GM21381 (cell line): ENCODE measurements around the gene TNFAIP2.

Experiments used
- ATAC-seq: cut with Tn5 transposase; IDR thresholded peaks from one replicate; pipeline ENCODE4 v1.9.1; 2021; ENCODE audit warnings: mild to moderate bottlenecking, moderate library complexity; ENCODE audit not compliant: unreplicated experiment

TNFAIP2 gene

DNA sequence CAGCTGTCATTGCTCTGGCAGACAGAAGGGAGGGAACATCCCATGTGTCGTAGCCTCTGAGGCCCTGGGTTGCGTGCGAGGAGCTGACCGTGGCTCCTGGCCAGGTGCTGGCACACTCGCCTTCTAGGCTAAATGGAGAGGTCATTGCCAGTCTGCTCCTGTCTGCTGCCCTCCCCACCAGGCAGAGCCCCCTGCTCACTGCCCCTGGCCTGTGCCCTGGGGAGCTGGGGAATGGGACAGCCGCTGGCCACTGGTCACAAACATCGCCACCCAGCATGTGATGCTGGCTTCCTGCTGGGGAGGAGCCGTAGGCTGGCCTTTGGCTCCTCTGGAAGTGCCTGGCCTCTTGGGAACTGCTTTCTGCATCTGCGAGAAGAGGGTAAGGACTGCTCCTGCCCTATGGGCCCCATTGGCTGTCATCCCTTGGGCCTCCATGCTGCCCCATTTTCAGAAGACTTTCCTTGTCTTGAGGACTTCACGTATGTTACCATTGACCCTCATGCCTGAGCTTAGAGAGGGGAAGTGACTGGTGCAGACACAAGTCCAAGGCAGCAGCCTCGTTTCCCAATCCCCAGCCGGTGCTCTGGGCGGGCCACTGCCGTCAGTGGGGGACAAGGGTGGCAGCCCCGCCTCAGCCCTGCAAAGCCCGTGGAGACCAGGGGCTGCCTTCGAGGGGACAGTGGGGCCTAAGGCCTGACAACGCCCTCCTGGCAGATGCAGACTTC lies 2.0 kb upstream of the TNFAIP2 start:
- no peak for ATAC-seq

DNA sequence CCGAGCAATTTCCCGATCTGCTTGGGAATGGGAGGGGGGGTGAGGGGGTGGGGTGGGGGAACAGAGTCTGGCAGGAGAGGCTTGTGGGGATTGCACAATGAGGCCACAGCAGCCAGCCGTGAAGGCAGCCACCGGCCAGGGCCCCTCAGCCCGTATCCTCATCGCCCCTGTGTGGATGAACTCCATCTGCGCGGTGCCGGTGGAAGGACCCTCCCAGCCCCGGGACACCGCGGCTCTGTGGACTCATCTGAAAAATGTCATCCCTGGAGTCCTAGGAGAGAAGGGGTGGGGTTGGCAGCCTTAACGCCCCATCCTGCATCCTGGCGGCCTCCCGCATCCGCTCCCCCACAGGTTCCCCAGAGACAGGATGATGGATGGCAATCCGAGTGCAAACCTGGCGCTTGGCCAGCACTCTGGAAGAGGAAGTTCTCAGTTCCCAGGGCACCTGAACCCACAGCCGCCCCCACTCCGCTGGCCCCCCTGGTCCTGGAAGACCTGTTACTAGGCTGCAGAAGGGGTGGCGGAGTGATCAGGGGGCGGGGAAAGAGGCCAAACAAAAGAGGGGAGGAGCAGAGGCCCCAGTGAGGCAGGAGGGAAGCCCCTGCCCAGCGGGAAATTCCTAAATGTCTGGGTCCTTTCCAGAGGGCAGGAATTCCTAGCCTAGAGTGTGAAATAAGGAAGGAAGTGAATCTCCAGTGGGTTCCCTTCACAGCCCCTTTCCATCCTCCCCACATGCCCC lies 1.2 kb upstream of the TNFAIP2 start:
- no peak for ATAC-seq

DNA sequence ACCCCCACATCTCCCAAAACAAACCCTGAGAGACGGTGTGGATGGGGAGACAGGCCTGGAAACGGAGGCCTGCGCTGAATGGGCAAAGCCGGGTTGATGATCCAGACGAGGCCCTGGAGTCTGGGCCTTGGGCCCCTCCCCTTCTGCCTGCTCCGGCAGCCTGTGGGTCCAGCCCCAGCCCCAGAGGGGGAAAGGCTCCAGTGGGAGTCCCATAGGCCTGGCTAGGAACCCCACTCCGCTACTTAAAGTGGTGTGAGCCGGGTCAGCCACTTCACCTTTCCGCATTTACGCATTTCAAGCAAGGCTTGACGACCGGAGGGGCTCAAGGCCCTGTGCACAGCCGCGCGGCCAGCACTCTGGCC lies 695 bp upstream of the TNFAIP2 start:
- no peak for ATAC-seq

DNA sequence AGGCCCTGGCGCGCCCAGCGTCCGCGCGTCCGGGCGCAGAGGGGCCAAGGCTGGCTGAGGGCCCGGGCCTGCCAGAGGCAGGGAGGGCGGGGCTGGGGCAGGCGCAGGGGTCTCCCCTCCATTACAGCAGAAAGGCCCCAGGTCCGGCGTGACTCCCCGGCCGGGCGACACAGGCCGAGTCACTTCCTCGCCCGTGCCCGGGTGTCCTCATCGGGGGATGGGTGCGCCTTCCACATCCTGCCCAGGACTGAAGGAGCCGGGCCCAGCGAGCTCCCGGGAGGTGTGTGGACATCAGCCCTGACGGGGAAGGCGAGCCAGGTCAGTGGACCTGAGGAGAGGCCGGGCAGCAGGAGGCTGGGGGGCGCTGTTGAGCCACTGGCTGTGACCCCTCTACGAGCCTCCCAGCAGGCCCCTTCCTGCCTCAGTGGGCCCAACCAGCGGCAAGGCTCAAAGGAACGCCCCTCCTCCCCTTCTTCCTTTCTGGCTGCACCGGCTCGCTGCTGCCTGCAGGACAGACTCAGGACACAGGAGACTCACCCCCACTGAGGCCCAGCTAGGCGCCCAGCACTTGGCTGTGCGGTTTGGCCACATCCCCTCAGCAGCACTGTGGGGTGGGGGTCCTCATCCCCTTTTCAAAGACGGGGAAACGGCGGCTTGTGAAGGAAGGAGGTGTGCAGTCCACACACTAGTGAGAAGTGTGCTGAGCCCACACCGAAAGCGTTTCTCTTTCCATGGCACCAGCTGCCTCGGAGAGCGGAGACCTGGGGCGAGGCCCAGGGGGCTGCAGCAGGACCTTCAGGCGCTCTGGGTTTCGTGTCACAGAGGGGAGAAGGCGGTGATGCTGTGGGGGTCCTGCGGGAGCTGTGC lies 606 bp downstream of the TNFAIP2 start:
- ATAC-seq = no peak

DNA sequence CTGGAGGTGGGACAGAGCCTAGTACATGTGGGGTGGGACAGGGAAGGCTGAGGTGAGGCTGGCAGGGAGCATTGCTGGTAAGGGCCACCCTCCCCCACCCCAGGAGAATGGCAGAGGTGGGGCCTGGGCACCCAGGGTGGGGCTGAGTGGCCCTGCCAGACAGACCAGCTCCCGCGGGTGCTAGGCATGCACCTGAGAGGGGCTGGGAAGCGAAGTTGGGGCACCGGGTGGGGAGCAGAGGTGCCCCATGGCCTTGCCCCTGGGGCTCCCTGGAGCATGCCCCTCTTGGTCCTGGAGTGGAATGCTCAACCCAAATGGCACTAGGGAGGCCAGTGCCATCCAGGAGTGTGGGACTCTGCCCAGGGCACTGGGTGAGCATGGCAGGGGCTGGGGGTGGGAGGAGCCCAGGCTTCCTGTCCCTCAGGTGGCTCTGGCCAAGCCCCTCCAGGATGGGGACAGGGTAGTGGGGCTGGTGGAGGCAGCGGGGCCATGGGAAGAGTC lies 1.3 kb downstream of the TNFAIP2 start:
- ATAC-seq = no peak

DNA sequence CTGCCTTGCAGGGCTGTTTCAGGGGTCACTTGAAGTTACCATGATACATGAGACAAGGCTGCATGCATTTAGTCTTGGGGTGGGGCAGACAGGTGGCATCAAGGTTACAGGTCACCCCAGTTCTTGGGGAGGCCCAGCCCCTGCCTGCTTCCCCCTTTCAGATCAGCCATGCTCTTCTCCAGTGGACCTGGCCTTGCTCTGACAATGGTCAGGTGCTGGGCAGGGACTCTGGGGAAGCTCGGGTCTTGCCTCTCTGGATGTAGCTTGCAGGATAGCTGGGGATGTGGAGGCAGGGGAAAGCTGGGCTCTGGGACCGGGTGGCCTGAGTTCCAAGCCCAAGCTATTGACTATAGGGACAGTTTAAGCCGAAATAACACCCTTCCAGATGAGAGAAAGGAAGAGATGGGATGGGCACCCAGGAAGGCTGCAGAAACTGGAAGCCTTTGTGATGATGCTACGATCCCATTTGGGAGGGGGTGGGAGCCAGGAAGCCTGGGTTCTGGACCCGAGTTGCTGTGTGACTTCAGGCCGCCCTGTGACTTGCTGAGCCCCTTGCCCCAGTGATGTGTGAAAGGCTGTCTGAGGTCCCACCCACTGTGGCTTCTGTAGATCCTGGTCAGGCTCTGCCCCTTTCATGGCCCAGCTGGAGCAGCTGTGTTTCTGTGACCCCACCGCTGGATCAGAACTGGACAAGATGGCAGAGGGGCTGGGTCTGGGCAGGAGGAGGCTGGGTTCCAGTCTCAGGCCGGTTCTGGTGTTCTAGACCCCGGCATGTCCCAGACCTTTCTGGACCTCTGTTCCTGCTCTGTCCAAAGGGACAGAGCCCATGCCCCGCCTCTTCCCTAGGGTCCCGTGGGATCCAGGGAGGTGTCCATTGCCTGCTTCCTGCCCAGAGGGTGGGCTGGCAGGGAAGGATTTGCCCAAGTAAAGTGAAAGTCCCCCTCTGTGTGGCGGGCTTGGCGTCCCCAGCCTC lies 2.1 kb downstream of the TNFAIP2 start:
- no peak for ATAC-seq

DNA sequence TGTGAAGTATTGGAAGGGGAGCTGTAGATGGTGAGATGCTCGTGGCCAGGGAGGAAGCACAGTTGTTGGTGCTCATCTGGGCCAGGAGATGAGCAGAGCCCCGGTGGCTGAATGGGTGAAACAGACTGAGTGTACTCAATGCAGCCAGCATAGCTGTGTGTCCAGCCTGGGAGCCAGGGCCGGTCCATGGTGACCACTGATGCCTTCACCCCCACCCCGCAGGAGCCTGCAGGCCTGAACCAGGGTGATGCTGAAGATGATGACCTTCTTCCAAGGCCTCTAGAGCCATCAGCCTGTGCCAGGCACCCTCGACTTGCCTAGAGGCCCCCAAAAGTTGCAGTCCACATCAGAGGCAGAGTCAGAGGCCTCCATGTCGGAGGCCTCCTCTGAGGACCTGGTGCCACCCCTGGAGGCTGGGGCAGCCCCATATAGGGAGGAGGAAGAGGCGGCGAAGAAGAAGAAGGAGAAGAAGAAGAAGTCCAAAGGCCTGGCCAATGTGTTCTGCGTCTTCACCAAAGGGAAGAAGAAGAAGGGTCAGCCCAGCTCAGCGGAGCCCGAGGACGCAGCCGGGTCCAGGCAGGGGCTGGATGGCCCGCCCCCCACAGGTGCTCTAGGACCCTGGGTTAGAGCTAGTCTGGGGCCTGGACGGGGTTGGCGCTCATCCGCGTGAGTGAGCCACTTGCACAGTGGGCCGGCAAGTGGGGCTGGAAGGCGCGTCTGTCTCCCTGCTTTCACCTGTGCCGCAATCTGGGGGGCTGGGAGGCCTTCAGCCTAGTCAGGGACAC lies 3.0 kb downstream of the TNFAIP2 start:
- no peak for ATAC-seq

DNA sequence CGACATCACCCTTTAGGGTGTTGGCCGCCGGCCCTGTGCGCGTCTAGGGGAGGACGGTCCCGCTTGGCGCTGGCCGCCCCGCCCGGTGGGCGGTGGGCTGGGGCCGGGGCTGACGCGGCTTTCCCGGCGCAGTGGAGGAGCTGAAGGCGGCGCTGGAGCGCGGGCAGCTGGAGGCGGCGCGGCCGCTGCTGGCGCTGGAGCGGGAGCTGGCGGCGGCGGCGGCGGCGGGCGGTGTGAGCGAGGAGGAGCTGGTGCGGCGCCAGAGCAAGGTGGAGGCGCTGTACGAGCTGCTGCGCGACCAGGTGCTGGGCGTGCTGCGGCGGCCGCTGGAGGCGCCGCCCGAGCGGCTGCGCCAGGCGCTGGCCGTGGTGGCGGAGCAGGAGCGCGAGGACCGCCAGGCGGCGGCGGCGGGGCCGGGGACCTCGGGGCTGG lies 3.6 kb downstream of the TNFAIP2 start:
- no peak for ATAC-seq

DNA sequence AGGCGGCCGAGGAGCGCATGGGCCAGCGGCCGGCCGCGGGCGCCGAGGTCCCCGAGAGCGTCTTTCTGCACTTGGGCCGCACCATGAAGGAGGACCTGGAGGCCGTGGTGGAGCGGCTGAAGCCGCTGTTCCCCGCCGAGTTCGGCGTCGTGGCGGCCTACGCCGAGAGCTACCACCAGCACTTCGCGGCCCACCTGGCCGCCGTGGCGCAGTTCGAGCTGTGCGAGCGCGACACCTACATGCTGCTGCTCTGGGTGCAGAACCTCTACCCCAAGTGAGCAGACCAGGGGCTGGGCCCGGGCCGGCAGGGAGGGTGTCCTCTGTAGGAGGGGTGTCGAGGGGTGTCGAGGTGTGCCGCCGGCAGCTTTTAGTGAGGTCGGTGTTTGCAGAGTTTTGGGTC lies 4.1 kb downstream of the TNFAIP2 start:
- ATAC-seq = no peak

DNA sequence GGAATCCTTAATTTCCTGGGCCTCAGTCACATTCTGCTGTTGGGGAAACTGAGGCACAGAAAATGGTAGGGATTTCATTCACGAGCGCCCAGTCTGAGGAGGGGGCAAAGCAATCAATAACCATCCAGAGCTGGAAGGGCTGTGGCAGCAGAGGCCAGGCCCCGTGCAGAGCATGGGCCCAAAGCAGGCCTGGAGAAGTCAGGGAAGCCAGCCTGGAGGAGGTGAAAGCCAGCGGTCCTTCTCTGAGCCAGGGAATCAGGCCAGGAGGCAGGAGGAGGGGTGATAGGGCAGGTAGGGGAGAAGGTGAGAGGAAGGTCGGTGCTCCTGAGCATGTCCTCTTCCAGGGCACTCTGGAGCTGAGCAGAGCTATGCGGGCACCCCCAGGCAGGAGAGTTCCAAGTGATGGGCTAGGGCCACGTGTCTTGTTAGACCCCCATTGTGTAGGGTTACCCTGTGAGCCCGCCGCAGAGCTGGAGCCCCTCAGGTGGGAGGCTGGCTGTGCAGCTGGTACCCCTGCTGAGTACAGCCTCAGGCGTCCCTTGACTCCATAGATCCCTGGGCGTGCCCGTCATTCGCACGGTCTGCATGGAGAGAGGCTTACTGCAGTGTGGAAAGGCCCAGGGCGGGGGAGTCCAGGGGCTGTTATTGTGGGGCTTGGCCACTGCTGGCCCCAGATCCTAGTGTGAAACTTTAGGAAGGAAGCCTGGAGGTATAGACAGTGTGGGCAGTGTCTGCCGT lies 4.8 kb downstream of the TNFAIP2 start:
- ATAC-seq = no peak

DNA sequence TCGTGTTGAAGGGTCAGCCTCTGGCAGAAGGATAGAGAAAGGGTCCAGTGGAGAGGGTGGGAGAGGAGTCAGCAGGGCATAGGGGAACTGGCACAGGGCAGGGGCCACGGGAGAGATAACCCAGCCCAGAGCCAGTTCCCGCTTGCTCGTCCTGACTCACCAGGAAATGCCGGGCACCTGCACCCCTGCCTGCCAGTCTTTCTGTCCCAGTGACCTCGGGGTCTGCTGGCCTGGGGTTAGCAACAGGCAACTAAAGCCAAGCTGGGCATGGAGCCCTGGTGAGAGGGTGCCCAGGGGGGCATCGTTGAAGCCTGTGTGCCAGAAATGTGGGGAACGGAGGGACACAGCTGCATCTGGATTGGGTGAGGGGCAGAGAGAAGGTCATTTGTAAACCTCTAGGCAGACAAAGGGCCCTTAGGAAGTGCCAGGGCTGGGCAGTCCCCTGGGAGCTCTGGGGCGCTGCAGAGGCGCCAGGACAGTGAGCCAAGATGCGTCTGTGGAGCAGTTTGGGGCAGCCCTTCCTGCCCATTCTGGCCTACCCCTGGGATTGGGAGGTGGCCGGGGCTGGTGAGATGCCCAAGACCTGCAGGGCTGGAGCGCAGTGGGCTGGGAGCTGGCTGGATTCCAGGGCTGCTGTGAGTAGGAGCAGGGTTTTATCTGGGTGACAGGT lies 5.5 kb downstream of the TNFAIP2 start:
- no peak for ATAC-seq

DNA sequence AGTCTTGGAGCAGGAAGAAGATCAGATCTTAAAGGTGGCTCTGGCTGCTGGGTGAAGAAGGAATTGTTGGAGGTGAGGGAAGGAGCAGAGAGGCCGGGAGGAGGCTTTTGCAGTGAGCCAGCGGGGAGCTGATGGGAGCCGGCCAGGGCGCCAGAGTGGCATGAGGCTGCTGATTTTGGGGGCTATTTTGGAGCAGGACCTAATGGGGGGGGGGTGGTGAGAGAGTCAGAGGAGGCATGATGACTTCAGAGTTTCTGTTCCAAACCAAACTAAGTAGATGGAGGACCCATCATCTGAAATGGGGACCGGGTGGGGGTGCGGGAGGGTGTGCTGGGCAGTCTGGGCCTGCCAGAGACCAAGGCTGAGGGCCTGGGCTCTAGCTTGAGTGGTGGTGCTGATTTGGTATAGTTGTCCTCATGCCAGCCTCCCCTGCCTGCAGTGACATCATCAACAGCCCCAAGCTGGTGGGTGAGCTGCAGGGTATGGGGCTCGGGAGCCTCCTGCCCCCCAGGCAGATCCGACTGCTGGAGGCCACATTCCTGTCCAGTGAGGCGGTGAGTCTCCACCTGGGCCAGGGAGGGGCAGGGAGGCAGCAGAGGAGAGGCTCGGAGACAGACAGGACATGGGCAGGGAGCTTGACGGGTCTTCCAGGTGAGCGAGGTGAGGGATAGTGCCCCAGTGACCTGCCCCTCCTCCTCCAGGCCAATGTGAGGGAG lies 6.2 kb downstream of the TNFAIP2 start:
- ATAC-seq = no peak

DNA sequence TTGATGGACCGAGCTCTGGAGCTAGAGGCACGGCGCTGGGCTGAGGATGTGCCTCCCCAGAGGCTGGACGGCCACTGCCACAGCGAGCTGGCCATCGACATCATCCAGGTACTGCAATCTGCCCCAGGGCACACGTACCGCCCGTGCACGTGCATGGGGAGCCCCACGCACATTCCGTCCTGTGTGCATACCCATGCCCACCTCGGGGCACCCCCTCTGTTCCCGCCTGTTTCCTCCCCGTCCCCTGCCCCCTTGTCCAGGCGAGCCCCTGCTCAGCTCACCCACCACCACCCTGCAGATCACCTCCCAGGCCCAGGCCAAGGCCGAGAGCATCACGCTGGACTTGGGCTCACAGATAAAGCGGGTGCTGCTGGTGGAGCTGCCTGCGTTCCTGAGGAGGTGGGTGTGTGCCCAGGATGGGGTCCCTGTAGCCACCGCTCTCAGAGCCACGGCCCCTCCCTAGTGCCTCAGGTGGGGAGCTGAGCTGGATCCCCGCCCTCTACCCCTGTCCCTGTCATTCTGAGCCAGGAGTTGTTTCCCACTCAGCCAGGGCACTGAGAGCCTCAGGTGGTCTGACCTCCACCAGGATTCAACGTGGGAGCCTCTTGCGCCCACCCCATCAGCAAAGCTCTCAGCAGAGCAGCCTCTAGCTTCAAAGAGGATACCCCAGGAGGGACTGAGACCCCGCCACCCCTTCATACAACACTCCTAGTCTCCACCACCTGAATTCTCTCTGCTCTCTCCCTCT lies 6.9 kb downstream of the TNFAIP2 start:
- ATAC-seq = no peak

DNA sequence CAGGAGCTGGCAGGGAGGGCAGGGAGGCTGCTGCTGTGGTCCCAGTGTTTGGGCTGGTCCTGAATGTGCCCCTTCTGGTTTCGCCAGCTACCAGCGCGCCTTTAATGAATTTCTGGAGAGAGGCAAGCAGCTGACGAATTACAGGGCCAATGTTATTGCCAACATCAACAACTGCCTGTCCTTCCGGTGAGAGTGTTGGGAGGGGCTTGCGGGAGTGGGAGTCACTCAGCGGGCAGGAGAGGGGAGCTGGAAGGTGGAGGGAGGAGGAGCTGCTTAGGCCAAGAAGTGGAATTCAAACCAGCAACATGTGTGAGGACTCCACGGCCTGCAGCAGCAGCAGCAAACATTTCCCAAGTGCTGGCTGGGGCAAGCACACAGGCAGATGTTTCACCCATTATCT lies 7.7 kb downstream of the TNFAIP2 start:
- ATAC-seq = no peak

DNA sequence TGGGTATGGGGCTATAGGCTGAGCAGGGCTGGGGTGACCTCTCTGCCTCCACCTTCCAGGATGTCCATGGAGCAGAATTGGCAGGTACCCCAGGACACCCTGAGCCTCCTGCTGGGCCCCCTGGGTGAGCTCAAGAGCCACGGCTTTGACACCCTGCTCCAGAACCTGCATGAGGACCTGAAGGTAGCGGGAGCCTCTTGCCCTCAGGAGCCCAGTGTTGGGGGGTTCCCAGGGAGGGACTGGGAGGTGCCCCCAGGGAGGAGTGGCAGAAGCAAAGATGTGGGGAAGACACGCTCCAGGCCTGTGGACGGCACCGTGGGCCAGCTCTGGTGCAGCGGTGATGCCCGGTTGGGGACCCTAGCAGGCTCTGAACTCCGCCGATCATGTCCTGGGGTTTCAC lies 8.3 kb downstream of the TNFAIP2 start:
- ATAC-seq = no peak

DNA sequence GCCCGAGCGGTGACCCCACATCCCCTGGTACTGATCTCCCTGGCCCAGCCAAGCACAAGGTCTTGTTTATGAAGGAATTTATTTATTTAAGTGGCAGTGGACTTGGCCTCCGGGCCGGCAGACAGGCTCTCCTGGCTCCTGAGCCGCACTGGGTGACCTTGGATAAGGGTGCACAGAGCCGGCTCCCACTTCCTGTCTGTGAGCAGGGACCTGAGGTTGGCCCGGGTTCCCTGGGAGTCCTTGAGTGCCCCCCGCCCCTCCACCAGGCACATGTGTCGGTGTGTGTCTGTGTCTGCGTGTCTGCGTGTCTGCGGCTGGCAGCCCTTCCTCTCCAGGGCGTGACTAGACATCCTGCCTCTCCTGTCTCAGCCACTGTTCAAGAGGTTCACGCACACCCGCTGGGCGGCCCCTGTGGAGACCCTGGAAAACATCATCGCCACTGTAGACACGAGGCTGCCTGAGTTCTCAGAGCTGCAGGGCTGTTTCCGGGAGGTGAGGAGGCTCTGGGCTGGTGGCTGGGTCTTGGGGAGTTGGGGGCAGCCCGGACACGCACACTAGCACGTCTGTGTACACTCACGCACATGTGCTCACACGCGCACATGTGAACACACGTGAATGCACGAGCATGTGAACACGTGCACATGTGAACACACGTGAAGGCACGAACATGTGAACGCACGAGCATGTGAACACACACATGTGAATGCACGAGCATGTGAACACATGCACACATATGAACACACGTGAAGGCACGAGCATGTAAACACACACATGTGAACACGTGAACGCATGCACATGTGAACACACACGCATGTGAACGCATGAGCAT lies 9.3 kb downstream of the TNFAIP2 start:
- no peak for ATAC-seq
